Activated CD4-positive, alpha-beta T cell treated with anti-CD3 and anti-CD28 coated beads, Interleukin-2, amount 50 U/mL, for 1 hour (primary cell): ENCODE results near the gene C15orf61.
A peak's percentile ranks its signal among the peaks of the same experiment; 100 is the strongest.

Experiments
- DNase-seq: peaks from one replicate; pipeline ENCODE4 v3.0.0-alpha.2; 2020

C15orf61 gene

DNA sequence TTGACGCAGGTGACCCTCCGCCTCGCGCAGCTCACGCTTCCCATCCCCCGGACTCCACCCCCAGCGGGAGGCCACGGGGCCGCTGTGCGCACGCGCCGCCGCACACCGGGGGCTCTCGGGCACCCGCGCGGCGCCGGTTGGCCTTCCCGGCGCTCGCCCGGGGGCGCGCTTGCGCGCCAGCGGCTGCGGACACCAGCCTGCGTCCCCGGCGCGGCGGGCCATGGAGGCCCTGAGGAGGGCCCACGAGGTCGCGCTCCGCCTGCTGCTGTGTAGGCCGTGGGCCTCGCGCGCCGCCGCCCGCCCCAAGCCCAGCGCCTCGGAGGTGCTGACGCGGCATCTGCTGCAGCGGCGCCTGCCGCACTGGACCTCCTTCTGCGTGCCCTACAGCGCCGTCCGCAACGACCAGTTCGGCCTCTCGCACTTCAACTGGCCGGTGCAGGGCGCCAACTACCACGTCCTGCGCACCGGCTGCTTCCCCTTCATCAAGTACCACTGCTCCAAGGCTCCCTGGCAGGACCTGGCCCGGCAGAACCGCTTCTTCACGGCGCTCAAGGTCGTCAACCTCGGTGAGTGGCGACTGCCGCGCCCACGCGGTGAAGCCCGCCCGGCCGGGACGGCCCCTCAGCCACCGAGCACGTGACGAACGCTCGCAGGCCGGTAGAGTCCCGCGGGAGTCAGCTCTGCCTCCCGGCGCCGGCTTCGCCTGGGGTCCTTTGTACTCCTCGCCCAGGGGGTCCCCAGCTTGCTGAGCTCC lies at the start of gene C15orf61:
Gene C15orf61 (plus strand): TSS at position 103 of the 754 bp plus-strand sequence. CDS start 118 bp downstream, at position 221.
- peak; percentile 78 for DNase-seq

DNA sequence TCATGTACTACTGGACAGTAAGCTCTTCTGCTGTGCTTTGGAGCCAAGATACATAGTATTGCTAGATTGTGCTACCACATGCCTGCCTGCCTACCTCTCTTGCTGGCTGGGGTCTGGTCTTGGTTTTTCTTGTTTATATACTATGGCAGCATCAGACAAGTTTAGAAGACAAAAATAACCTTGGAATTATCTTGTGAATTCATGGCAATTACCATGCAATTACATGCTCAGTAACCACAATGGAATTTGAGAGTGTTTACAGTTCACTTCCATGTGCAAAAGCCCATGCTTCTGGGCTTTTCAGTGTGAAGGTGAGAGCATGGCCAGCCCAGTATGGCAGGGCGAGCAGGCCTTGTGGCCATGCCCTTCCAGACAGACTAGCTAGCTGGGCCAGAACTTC lies 48.0 kb upstream of the C15orf61 start:
- DNase-seq = no peak

DNA sequence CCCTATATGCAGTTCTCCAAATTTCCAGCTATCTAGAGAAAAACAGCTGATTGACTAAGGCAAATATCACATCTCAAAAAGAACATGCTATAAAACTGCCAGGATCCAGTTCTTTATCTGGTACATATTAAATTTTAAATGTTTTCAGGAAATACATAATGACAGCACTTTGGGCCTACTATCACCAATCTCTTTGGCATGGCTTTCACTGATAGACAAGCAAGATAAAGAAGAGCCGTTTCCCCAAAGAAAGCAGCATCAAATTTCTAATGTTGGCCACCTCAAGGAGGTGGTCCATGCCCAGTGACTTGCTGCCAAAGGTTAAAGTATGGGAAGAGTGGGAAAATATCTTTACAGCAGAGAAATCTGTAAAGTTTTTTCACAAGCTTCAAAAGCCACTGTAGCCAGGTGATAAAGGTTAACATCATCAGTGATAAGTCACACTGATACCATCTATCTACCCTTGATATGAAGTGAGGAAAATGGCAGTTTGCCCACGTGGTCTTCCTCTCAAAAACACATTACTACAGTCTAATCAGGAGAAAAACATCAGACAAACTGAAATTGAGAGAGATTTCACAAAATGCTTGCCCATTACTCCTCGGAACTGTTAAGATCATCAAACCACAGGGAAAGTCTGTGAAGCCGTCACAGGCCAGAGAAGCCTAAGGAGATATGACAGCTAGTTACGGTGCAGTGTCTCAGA lies 46.4 kb upstream of the C15orf61 start:
- DNase-seq = no peak

DNA sequence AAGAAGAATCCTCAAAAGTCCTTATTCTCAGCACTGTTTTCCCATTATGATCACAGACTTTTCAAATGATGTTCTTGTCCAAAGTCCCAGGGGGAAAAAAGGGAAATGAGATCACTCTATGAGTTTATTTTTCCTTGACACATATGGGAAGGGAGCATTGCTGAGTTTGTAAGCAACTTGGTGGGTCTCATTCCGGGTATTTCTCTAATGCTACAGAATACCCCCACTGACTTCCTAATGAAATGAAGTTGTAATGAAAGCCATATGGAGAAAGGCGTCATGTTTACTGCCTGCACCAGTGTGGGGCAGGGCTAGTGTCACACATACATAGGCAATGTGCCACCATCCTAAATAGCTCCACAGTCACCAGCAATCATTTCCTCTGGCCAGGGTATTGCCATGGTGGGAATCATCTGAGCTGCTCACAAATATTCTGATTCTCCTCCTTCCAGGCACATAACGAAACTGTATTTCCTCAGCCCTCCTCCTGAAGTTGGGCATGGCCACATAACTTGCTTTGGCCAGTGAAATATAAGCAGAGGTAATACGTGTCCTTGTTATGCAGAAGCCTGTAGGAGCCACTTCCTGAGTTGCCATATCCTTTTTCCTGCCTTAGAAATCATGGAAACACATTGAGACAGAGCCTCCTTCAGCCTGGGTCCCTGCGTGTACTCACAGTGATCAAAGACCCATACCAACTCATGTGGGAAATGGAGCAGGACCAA lies 41.0 kb upstream of the C15orf61 start:
- no peak for DNase-seq

DNA sequence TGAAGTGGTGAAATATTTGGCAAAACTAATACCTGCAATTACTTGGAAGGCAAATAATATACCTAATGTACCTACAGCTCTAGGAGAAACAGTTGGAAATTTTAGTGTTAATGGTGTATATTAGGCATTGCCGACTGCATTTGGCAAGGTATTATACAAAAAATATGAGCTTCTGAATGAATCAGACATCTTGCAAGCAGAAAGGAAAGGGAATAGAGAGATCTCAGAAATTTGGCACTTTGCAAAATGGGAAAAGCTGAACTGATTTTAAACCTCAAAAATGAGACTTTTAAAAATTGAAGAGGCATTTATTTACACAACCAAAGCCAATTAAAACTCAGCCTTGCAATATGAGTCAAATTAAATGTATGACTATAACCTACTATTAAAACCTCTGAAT lies 40.2 kb upstream of the C15orf61 start:
- no peak for DNase-seq

DNA sequence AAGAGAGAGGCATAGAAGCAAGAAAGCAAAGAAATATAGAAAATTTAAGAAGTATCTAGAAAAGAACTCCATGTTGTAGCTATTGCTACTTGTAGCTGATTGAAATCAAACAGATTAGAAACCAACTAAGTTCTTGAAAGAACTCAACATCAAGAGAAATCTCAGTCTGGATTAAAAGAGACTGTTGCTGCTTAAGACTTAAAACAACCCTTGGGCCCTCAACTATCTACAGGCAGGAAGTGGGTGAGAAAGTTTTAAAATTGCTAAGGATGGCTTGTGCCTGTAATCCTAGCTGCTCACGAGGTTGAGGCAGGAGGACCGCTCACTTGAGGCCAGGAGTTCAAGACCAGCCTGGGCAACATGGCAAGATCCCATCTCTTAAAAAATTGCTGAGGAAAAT lies 39.3 kb upstream of the C15orf61 start:
- no peak for DNase-seq

- DNase-seq = no peak
Measured at GRCh38 chr15:67495585-67495984, 25.3 kb upstream of the C15orf61 start.

DNA sequence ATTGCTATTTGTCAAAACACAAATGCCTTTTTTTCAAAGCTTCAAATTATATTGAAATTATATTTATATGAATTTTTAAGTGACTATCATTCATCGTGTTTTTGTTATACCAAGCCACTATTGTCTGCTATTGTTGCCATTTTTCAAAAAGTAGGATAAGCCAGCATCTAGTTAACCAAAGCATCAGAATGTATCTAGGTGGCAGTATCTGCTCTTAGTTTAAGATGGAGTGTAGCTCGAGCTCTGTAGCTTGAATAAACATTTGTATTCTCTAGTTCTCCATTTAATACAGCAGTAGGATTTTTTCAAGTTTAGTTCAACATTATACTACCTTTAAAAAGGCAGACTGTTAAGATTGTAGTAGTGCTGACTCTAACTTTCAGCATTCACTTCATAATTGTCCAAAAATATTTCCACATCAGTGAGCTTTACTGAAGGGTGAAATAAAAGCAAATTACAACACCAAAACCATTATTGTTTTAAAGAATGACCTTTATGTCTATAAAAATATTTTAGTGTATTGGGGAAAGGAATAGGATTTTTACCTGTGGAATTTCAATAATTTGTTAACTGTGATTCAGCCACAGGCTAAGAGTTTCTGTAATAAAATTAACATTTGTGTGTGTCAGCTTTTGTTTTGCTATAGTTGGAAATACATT lies 19.6 kb upstream of the C15orf61 start:
- no peak for DNase-seq

GRCh38 chr15:67501836-67502461 lies 19.0 kb upstream of the C15orf61 start:
- DNase-seq = no peak

- no peak for DNase-seq
Measured at GRCh38 chr15:67504056-67504455, 16.9 kb upstream of the C15orf61 start.

DNA sequence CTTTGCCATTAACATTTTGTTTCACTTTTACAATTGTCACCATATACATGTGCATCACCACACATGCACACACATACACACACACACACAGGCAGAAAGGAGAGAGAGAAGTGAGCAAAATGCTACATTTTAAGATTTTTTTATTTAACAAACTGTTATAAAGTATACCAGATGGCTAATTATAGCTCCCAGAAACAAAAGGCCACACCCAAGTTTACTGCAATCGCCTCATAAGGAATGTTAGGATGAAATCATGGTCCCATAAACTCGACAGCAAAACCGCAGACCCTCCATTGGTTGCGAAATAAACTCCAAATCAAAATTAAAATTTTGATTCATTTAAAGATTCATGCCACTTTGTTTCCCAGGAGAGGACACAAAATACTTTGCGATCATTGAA lies 16.1 kb upstream of the C15orf61 start:
- DNase-seq = no peak

DNA sequence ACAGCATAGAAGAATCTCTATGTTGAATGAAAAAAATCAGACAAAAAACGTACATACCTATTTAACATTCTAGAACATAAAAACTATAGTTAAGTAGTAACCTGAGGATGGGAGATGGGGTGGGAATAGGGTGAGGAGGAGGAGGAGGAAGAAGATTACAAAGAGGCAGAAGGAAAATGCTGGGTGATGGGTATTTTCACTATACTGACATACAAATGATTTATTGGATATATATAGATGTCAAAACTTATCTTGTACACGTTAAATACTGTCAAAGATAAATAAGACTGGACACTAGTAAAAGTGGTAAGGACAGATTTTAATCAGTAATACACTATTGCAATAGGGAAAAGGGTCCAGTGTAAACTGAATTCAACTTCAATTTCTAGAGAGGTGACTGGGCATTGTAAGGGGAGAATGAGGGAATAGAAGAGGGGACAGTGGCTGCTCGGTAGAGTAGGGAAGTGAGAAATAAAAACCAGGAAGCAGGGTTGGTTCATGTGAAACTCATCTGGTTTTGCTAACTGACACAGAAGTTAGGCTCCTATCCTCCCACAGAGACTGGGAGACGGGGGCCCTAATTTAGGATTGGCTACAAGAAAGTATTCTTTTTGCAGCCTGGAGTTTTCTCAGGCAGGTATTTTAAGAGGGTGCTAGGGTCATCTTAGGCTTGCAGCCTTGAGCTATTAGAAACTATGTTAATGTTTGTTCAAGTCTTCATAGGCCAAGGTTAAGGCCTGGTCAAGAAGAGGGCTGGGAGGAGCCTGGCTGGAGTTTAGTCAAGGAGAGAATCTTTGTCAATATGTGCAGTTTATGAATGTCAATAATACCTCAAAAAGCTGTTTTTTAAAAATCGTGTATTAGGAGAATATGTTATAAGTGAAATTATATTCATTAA lies 15.0 kb upstream of the C15orf61 start:
- DNase-seq = no peak

DNA sequence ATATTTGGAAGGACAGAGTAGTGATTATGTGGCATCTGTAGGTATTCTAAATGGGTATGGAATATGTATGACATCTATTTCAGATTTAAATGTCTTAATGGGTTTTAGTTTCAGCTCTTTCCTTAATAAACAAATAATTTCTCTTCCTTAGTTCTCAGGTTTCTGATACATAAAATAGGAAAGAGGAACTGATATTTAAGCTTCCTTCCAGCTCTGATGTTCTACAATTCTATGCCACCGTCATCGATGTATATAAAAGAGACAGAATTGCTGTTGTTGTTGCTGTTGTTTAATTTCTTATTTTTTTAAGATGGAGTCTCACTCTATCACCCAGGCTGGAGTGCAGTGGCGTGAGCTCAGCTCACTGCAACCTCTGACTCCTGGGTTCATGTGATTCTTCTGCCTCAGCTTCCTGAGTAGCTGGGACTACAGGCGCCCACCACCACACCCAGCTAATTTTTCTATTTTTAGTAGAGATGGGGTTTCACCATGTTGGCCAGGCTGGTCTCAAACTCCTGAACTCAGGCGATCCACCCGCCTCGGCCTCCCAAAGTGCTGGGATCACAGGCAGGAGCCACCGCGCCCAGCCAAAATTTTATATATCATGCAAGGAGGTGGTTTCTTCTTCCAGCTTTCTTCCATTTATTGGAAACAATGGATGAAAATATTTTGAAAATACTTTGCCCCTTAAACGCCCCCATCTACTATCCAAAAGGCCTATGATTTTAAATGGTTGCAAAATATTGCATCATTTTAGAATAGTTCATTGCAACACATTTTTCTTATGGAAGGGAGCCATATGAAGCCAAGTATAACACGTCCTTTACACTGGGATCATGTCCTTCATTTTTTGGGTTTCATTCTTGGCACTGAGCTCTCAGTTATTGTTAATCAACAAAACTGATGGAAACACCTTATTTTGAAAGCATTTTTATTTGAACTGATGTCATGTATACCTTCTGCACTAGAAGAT lies 13.9 kb upstream of the C15orf61 start:
- DNase-seq = no peak

DNA sequence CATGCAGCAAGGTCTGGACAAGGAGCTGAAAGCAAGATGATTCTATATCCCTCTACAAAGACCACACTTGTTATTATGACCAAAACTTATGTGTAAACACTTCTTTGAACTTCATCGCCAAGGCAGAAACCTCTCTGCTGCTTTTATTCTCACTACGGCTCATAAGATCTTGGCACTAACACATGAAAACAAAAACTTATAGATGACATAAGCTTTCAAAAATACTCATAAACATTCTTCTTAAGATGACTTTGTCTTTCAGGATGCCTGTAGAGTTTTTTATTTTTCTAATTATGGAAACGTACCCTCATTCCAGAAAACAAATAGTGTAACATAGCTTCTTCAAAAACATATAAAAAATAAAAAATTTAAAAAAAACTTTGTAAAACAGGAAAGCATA lies 12.5 kb upstream of the C15orf61 start:
- DNase-seq = no peak

GRCh38 chr15:67509918-67510317 lies 11.0 kb upstream of the C15orf61 start:
- no peak for DNase-seq

DNA sequence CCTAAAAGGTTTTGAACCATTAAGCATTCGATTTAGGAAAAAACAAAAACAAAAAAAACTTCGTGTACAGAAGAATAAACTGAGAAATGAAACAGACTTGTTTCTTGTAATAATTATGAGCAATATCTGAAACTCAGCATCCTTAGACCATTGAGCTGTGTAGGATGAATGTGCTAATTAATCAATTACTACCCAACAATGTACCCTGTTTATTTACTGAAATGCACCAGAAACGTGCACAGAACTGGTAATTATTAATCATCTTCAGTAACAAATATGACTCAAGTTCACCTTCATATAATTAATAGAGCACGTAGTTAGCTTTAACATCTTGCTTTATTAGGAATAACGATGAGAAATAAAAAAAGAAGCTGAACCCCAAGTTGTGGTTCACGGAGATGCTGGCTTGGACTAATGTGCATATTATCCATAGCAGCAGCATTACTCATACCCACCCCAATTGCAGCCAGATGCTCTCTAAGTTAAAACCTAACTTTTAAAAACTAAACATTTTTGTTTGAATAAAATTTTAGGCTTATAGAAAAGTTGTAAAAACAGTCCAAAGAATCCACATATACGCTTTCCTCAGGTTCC lies 10.2 kb upstream of the C15orf61 start:
- no peak for DNase-seq

DNA sequence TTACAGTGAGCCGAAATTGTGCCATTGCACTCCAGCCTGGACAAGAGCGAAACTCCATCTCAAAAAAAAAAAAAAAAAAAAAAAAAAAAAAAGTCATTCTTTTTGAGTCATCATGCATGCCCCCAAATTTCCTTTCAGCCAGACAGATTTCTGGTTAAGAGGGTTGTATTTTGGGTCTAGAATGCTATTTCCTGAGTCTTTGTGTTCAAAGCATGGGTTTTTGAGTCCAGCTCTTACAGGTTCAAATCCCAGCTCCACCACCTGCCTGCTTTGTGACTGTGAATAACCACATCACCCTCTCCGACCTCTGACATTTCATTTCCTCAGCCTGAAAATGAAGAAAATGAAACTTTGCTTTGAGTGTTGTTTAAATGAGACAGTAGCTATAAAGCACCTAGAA lies 9.3 kb upstream of the C15orf61 start:
- DNase-seq = no peak

DNA sequence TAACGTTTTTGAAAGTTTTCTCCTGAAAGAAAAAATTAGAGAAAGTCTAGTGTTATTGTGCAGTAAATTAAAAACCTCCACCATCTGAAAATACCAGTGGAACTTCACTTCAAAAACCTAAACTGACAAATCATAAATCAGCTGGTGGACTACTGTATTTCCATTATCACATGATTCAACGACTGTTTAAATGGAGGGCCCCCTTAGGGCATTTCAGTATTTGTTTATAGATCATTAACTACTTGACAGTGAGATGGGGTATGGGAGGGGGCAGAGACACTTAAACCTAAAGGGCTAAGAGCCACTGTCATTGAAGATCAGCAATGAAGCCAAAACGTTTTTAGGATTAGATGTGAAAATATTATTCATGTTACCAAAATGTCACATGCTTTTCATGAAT lies 8.8 kb upstream of the C15orf61 start:
- no peak for DNase-seq

- DNase-seq = no peak
Measured at GRCh38 chr15:67512933-67513714, 7.8 kb upstream of the C15orf61 start.
